HG03066 (cell line): ENCODE measurements around the gene LFNG.

Source experiments
- ATAC-seq: cut with Tn5 transposase; IDR thresholded peaks from one replicate; pipeline ENCODE4 v1.9.1; 2021; ENCODE audit warnings: low read depth; ENCODE audit not compliant: unreplicated experiment

LFNG gene

GRCh38 chr7:2519119-2519930 lies at the start of gene LFNG:
Gene LFNG, plus strand, starts transcription at chr7:2519774. Its CDS starts 88 bp downstream, at chr7:2519862.
- ATAC-seq, result peak; percentile 85

- no peak for ATAC-seq
Measured at GRCh38 chr7:2470204-2471021, 49.2 kb upstream of the LFNG start.

- no peak for ATAC-seq
Measured at GRCh38 chr7:2471022-2471329, 48.6 kb upstream of the LFNG start.

GRCh38 chr7:2471396-2471795 lies 48.2 kb upstream of the LFNG start:
- ATAC-seq, result no peak

GRCh38 chr7:2472739-2473138 lies 46.8 kb upstream of the LFNG start:
- no peak for ATAC-seq

GRCh38 chr7:2473496-2474180 lies 45.9 kb upstream of the LFNG start:
- ATAC-seq, result no peak

- no peak for ATAC-seq
Measured at GRCh38 chr7:2474224-2474623, 45.4 kb upstream of the LFNG start.

GRCh38 chr7:2474813-2475677 lies 44.5 kb upstream of the LFNG start:
- no peak for ATAC-seq

GRCh38 chr7:2475678-2476015 lies 43.9 kb upstream of the LFNG start:
- no peak for ATAC-seq

GRCh38 chr7:2476298-2476697 lies 43.3 kb upstream of the LFNG start, which contains the start of gene GRIFIN:
Gene GRIFIN, minus strand, starts transcription at chr7:2476398. Its CDS starts 15 bp downstream, at chr7:2476383.
- no peak for ATAC-seq

GRCh38 chr7:2476776-2477446 lies 42.7 kb upstream of the LFNG start:
- no peak for ATAC-seq

- ATAC-seq, result peak; percentile 55
Measured at GRCh38 chr7:2477447-2478398, 41.9 kb upstream of the LFNG start.

- no peak for ATAC-seq
Measured at GRCh38 chr7:2478399-2478785, 41.2 kb upstream of the LFNG start.

GRCh38 chr7:2478800-2479199 lies 40.8 kb upstream of the LFNG start:
- ATAC-seq, result no peak

GRCh38 chr7:2479276-2480069 lies 40.1 kb upstream of the LFNG start:
- no peak for ATAC-seq

- no peak for ATAC-seq
Measured at GRCh38 chr7:2480070-2480408, 39.5 kb upstream of the LFNG start.

GRCh38 chr7:2481195-2481594 lies 38.4 kb upstream of the LFNG start:
- ATAC-seq, result no peak
